NCI-H748 treated with DMSO at 0.1 percent for 48 hours (cell line): ENCODE data around the gene ARHGAP4.
A peak's percentile ranks its signal among the peaks of the same experiment; 100 is the strongest.

Source experiments
- DNase-seq: peaks from one replicate; lab custom pipeline; 2025; lab: John Stamatoyannopoulos, UW

Gene ARHGAP4

GRCh38 chrX:153927672-153927921 is 1.5 kb upstream of the ARHGAP4 start:
- DNase-seq = no peak

DNA sequence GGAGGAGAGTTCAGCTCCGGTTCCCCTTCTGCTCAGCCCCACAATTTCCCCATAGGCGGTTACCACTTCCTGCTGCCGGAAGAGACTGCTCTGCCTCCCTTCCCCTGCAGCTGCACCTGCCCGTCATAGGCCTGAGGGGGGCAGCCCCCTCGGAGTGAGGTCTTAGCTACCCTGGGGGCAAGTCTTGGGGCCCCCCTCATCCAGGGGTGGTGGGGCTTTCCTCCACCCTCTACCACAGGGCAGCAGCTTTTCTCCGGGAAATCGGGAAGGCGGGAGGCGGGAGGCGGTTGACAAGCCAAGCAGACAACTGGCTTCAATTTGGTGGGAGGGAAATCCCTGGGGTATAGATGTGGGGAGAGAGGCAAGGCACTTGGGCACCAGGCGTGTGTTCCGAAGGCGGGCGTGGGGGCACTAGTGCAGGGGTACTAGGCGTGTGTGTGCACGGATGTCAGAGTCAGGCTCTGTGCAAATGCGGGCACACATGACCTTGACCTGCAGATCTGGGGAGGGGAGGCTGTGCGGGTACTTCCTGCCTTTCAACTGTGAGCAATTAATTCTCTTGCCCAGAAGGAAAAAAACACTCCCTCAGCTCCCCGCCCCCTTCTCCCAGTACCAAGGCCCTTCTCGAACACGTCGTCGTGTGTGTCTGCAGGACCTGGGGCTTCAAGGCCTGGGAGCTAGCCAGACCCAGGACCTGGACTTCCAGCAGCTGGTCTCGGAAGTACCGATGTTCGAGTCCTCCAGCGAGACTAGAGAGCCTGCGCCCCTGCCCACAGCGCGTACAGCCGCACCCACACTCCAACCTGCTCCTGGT is 1.0 kb upstream of the ARHGAP4 start:
- DNase-seq = peak; percentile 28

GRCh38 chrX:153926552-153926857 is 441 bp upstream of the ARHGAP4 start:
- DNase-seq = no peak

DNA sequence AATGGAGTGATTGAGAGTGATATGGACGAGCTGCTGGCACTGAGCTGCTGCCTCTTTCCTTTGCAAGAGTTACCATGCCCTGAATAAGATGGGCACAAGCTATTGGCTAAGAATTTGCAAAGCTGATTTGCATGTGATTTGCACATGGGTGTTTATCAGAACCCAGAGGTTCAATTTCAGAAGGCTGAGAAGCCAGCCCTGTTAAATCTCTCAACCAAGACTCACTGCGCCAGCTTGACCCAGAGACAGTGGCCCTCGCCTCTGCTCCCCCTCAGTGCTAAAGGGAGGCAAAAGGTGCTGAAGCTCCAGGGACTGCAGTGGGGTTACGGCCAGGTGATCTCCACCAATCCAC is 701 bp downstream of the ARHGAP4 start:
- no peak for DNase-seq

DNA sequence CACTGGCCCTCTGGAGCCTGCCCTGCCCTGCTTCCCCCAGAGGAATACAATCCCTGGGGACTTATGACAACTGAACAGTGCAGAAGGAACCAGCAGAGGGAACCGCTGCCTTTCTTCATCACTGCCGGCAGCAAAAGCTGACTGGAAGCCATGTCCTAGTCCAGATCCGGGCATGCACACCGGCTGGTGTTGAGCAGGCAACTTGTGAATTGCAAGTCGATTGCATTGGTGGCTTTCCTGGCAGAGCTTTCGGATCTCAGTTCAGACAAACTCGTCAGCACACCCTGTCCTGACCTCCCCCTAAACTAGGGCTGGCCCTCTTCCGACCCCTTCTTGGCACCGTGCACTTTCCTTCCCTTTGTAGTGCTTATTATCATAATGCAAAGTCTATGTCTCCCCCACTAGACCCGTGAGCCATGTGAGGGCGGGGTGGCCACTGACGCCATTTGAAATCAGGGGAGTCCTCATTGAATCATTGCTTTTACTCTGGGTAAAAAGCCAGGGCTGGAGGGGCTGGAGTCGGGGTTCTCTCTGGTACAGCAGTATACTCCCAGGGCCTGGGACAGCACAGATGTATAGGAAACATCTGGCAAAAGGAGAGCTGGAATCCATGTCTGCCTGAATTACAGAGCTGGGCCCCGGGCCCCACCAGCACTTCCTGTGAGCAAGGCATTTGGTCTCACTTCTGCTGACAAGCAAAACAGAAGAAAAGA is 1.8 kb downstream of the ARHGAP4 start:
- no peak for DNase-seq

GRCh38 chrX:153922932-153923857 is 2.9 kb downstream of the ARHGAP4 start:
- peak; percentile 43 for DNase-seq

DNA sequence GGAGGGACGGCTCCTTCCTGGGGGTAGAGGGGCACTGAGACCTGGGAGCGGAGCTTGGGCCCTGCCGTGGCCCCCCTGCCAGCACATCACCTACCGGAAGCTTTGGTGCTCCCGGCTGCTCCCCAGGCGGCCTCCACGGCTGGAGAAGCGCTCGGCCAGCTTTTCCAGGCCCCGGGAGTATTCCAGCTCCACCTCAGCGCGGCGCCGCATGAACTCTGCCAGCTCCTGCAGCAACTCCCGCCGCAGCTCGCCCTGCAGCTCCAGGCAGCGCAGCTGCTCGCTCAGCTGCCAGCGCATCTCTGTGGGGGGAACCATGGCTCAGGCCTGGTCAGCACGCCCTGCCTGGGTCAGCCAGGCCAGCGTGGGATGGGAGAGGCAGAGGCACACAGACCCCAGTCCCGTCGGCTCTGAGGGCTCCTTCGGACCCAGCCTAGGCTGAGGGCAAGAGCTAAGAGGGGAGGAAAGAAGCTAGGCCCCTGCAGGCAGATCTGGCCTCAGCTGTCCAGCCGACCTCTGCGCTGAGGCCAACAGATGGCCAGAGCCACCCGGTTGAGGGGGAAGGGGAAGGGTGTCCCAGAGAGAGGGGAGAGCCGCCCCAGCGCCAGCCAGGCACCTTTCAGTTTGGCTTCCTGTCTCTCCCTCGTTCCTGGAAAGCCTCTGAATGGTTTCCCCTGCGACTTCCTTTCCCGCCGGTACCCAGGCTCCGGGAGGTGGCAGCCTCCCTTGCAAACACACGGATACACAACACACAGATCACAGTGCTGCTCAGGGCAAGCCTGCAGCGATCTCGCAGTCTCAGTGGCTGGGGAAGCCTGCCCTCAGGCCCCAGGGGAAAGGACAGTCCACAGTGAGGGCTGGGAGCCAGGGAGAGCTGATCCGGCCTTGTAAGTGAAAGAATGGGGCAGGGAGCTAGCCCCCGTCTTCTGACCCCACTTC is 4.3 kb downstream of the ARHGAP4 start:
- DNase-seq = no peak

DNA sequence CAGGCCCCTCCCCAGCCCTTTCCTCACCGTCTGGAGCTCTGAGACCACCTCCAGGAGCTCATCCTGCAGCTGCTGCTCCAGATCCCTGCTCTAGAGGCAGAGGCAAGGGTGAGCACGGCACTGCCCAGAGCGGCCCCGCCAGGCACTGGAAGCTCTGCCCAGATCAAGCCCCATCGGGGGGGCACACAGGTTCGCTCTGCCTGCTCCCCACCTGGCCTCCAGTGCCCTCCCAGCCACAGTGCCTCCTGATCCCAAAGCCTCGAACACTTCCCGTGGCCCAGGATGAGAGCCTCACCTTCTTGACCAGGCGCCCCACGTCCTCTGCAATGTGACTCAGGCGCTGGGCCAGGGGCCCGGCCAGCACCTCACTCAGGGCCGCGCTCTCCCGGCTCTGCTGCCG is 5.0 kb downstream of the ARHGAP4 start:
- no peak for DNase-seq

DNA sequence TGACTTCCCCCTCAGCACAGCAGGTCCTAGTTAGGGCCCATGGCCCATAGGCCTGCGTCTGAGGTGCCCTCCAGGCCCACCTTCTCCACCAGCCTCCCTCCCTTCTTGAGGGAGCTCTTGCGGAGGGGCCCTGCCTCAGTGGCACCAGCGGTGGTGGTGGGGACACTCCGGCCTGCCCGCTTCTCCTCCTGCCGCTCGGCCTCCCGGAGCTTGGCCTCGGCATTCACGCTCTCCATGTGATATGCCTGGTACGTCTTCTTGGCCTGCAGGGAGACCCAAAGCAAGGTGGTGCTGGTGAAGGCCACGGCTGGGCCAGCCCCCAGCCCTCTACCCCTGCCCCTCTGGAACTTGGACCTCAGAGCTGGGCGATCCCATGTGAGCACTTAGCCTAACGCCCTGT is 5.5 kb downstream of the ARHGAP4 start:
- DNase-seq = no peak

DNA sequence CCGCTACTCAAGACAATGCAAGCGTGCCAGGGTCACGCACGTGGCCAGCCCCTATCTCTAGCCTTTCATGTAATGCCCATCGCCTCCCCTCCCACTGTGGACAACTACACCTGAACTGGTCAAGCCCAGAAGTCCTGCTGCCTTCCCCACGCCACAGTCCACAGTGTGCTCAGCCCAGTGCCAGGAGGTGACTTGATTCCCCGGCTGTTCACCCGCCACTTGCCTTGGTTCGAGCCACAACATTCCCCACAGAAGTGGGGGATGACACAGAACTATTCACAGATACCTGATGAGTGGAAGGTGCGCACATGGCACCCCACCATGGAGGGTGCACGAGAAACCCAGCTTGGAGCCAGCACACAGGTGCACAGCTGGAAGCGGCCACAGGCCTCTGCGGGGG is 6.8 kb downstream of the ARHGAP4 start:
- DNase-seq = no peak

DNA sequence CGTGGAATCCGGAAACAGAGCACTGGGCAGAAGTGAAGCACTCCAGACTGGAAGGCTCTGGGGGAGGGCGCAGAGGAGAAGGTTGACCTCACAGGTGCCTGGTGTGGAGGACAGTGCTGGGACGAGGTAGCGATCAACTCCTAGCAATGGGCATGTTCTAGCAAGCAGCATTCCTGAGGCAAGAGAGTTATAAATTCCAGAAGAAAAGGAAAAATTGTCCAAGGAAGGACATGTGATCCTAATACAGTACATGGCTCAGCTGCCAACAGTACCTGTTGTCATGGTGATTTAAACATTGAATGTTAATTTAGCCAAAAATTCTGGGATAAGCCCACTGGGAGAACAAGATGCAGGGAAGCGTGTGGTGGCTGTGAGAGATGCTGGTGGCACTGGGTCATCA is 8.2 kb downstream of the ARHGAP4 start:
- no peak for DNase-seq

DNA sequence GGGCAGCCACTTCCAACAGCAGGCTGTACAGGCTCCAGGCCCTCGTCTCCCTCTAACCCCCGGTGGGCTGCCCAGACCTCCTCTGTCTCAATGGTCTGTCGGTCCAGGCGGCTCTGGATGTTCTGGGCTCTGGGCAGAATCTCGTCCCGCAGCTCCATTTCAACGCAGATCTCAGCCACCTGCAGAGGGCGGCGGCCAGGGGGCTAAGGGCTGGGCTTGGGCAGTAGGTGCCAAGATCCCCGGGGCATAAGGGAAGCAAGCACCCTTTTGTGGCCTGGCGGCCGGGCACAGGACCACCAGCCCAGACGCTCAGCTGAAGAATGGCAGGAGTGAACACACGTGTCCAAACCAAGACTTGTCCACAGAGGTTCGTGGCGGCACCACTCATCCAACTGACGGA is 12.4 kb downstream of the ARHGAP4 start:
- no peak for DNase-seq

- no peak for DNase-seq
Observed at GRCh38 chrX:153913211-153913610, 12.9 kb downstream of the ARHGAP4 start.

DNA sequence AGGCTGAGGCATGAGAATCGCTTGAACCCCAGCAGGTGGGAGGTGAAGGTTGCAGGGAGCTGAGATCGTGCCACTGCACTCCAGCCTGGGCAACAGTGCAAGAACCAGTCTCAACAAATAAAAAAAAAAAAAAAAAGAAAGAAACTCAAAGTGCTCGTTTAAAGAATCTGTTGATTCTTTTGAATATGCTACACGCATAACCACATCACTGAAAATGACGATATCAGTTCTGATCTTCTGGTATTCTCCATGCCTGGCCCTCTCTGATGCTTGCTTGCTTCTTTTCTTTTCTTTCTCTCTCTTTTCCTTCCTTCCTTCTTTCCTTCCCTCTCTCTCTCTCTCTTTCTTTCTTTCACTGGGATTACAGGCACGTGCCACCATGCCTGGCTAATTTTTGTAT is 14.3 kb downstream of the ARHGAP4 start:
- no peak for DNase-seq

DNA sequence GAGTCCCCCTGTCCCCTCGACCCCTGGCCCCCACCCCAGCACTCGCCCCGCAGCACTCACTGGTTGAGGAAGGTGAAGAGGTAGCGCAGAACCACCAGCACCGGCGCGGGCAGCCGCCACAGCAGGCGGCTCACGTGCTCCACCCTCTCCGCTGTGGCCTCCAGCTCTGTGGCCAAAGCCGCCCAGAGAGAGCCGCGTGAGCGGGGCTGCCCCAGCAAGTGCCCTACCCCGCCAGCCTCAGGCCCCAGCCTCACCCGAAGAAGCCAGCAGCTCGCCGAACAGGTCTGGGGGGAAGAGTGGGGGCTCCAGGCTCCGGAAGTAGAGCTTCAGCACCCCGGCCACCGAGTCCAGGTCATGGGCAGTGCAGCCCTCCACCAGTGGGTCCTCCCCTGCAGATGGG is 15.6 kb downstream of the ARHGAP4 start:
- DNase-seq = no peak

- no peak for DNase-seq
Observed at GRCh38 chrX:153909980-153910360, 16.1 kb downstream of the ARHGAP4 start.

DNA sequence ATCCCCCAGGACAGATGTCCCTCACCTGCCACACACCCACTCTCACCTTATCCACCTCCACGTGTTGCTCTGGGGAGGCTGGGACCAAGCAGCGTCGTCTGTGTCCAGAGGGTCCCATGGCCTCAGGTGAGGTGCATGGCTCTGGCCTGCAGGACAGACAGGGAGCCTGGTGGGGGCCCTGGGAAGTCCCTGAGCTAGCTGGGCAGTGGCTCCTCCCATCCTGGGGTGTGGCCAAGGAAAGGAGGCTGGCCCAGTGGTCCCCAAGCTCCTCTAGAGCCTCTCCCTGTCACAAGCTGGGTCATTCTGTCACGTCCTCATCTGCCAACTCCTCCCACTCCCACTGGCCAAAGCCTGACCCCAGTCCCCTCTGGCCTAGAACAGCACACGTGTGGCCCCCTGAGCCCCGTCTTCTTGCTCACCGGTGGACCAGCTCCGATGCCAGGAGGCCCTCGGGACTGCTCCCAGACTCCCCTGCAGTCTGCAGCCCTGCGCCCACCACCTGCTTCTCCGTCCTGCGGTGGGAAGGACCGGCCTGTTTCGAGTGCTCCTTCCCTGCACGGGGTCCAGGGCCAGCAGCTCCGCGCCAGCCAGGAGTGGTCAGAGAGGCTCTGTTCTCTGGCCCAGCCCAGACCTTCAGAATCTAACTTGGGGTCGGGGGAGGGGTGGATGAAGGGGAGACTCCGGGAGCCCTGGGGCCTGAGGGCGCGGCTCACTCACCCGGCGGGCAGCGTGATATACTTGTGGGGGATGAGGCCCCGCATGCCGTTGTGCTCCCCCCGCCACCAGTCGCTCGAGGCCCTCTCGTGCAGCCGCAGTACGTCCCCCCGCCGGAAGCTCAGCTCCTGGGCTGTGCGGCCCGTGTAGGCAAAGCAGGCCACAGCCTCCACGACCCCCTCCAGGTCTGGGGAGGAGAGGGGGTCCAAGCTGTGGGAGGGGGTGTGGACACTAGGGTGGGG is 16.8 kb downstream of the ARHGAP4 start:
- no peak for DNase-seq

DNA sequence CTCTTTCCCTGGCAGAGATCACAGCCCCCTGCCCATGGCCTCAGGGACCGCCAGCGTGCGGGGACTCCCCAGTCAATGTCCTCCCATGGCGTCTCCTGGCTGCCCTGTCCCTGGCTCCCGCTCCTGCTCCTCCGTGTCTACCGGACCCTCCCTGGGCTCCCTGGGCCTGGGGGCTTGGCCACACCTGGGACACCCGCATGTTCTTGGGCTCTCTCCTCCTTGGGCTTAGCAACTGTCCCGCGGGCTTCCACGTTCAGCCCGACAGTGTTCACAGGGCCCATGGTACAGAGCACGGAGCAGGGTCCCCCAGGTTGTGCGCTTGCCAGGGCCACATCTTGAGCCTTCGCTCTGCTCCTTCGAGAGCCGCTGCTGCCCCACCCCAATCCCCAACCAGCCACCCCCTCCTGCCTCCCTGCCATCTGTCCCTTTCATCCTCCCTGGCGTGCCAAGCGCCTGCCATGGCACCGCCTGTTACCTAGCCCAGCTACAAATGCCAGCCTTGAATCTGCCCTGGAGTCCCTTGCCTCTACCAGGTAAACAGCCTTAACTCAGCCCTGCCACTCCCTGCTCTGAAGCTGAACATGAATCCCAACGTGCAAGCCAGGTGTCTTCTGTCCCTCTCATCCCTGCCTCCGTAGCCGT is 17.7 kb downstream of the ARHGAP4 start:
- no peak for DNase-seq

DNA sequence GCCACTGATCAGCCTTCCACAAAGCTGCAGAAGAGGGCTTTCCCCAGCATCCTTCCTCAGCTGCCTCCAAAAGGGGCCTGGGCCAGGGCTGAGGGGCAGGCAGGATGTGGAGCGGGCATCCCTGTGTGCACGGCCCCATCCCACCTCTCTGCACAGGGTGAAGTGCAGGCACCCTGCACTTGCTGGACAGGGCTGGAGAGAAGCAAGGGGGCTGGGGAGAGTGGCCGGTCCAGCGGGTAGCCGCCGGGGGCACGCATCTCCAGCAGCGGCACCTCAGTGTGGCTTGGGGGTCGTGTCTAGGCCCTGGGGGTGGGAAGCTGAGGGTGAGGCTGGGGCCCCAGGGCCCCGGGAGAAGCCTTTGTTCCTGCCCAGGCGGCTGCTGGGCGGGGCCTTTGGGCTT is 18.6 kb downstream of the ARHGAP4 start:
- DNase-seq = no peak

GRCh38 chrX:153906126-153906917 is 19.7 kb downstream of the ARHGAP4 start:
- DNase-seq = no peak
